Prostate gland (tissue), 2 donors: ENCODE measurements around the gene AP3D1.

Experiments used
- POLR2A ChIP-seq: fragments of 450-650 bp; IDR thresholded peaks from one replicate; pipeline ENCODE4 v1.6.1; 2016; ENCODE audit warnings: antibody characterized with exemption, mild to moderate bottlenecking
- POLR2AphosphoS5 ChIP-seq: sonication (generic); formaldehyde crosslinking; IDR thresholded peaks from one replicate; pipeline ENCODE4 v1.6.1; 2017; ENCODE audit warnings: antibody characterized with exemption
- TF ChIP-seq, protein P1 (sequence below), 4 experiments: fragments of 200-600 bp in 2 of 4; fragments of 450-650 bp in 2 of 4; sonication (generic) in 2 of 4; IDR thresholded peaks; 1 replicate in 3 of 4; 2 replicates in 1 of 4; pipeline ENCODE4 v1.5.1; 2016 to 2019; ENCODE audit warnings: antibody characterized with exemption in 4 of 4, mild to moderate bottlenecking in 2 of 4, moderate library complexity in 2 of 4

DNA sequence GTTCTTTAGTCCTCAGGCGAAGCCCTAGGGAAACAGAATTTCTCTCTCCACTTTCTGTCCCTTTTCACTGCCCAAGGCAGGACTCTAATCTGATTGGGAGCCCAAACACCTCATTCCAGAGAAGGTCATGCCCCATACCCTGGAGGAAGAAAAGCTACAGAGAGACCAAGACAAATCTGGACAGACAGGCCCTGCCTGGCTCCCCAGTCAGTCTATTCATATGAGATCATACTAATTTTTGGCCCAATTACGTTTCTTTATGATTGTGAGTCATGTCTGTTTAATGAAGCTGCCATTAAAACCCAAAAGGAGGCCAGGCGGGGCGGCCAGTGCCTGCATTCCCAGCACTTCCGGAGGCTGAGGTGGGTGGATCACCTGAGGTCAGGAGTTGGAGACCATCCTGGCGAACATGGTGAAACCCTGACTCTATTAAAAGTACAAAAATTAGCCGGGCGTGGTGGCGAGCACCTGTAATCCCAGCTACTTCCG lies 3.3 kb upstream of the AP3D1 start:
- TF ChIP-seq, protein P1, sequence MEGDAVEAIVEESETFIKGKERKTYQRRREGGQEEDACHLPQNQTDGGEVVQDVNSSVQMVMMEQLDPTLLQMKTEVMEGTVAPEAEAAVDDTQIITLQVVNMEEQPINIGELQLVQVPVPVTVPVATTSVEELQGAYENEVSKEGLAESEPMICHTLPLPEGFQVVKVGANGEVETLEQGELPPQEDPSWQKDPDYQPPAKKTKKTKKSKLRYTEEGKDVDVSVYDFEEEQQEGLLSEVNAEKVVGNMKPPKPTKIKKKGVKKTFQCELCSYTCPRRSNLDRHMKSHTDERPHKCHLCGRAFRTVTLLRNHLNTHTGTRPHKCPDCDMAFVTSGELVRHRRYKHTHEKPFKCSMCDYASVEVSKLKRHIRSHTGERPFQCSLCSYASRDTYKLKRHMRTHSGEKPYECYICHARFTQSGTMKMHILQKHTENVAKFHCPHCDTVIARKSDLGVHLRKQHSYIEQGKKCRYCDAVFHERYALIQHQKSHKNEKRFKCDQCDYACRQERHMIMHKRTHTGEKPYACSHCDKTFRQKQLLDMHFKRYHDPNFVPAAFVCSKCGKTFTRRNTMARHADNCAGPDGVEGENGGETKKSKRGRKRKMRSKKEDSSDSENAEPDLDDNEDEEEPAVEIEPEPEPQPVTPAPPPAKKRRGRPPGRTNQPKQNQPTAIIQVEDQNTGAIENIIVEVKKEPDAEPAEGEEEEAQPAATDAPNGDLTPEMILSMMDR (IDR thresholded peaks at IDR 0.05) = no peak
- TF ChIP-seq POLR2AphosphoS5 (peak; percentile 19), POLR2A (no peak)
